HEK293 (cell line): ENCODE data around the gene DLK2.

Experiments used
- CTCF ChIA-PET: fragments of 350-600 bp; formaldehyde crosslinking; extraction: SDS; loops from one replicate; lab custom pipeline; 2021; ENCODE audit warnings: antibody characterized with exemption; lab: Yijun Ruan, JAX
- POLR2A ChIA-PET: fragments of 300-600 bp; formaldehyde crosslinking; extraction: SDS; loops from one replicate; lab custom pipeline; 2020; ENCODE audit warnings: antibody characterized with exemption, inconsistent platforms; lab: Yijun Ruan, JAX
- H3K27ac ChIP-seq: fragments of 200-500 bp; sonication (Bioruptor generic); 2 replicates; pipeline ENCODE4 v1.5.1; 2014; ENCODE audit warnings: low read depth, low read length, control low read depth, inconsistent platforms; ENCODE audit errors: extremely low read depth
- H3K36me3 ChIP-seq, 2 experiments: fragments of 200-500 bp in 1 of 2; sonication (Bioruptor generic) in 1 of 2; 1 replicate in 1 of 2; 2 replicates in 1 of 2; pipeline ENCODE4 v1.5.1; 2014 to 2017; ENCODE audit warnings: inconsistent platforms in 2 of 2, low read length in 2 of 2; ENCODE audit not compliant: control insufficient read depth in 2 of 2, insufficient read depth in 1 of 2
- H3K4me1 ChIP-seq: fragments of 200-500 bp; sonication (Bioruptor generic); 2 replicates; pipeline ENCODE4 v1.5.1; 2014; ENCODE audit warnings: mild to moderate bottlenecking, low read length, inconsistent platforms; ENCODE audit not compliant: control insufficient read depth, insufficient read depth
- H3K4me3 ChIP-seq: 2 replicates; pipeline ENCODE4 v1.5.1; 2011; ENCODE audit warnings: low read depth, mild to moderate bottlenecking, control low read depth, low read length, moderate library complexity
- H3K9me3 ChIP-seq: fragments of 200-500 bp; sonication (Bioruptor generic); 2 replicates; pipeline ENCODE4 v1.5.1; 2014; ENCODE audit warnings: low read depth, low read length, inconsistent platforms; ENCODE audit not compliant: control insufficient read depth, insufficient read depth
- BCL11A ChIP-seq: fragments of 450-650 bp; formaldehyde crosslinking; IDR thresholded peaks from 2 replicates; pipeline ENCODE4 v1.5.1; 2016; ENCODE audit warnings: low read depth, missing biosample characterization, missing genetic modification characterization
- GFI1B ChIP-seq: fragments of 450-650 bp; formaldehyde crosslinking; IDR thresholded peaks from 2 replicates; pipeline ENCODE4 v1.5.1; 2016; ENCODE audit warnings: missing biosample characterization, missing genetic modification characterization
- PRDM10 ChIP-seq: fragments of 450-650 bp; formaldehyde crosslinking; IDR thresholded peaks from 2 replicates; pipeline ENCODE4 v1.5.1; 2016; ENCODE audit warnings: missing biosample characterization, missing genetic modification characterization
- PRDM6 ChIP-seq: fragments of 450-650 bp; formaldehyde crosslinking; IDR thresholded peaks from 2 replicates; pipeline ENCODE4 v1.5.1; 2017; ENCODE audit warnings: missing biosample characterization, missing genetic modification characterization
- ZBTB26 ChIP-seq: fragments of 450-650 bp; formaldehyde crosslinking; optimal IDR thresholded peaks from 2 replicates; pipeline ENCODE3; 2016; ENCODE audit warnings: missing biosample characterization, mild to moderate bottlenecking, missing genetic modification characterization
- ZEB2 ChIP-seq: fragments of 450-650 bp; formaldehyde crosslinking; IDR thresholded peaks from 2 replicates; pipeline ENCODE4 v1.5.1; 2016; ENCODE audit warnings: missing biosample characterization, missing genetic modification characterization
- ZNF133 ChIP-seq: fragments of 450-650 bp; formaldehyde crosslinking; IDR thresholded peaks from 2 replicates; pipeline ENCODE4 v1.5.1; 2016; ENCODE audit warnings: missing biosample characterization, missing genetic modification characterization
- ZNF18 ChIP-seq: fragments of 450-650 bp; formaldehyde crosslinking; IDR thresholded peaks from 2 replicates; pipeline ENCODE4 v1.5.1; 2016; ENCODE audit warnings: missing biosample characterization, missing genetic modification characterization
- ZNF302 ChIP-seq: fragments of 450-650 bp; formaldehyde crosslinking; IDR thresholded peaks from 2 replicates; pipeline ENCODE4 v1.5.1; 2016; ENCODE audit warnings: missing biosample characterization, missing genetic modification characterization, low read depth
- ZNF311 ChIP-seq: fragments of 450-650 bp; formaldehyde crosslinking; IDR thresholded peaks from 2 replicates; pipeline ENCODE4 v1.5.1; 2017; ENCODE audit warnings: missing biosample characterization, missing genetic modification characterization, borderline replicate concordance
- ZNF404 ChIP-seq: fragments of 450-650 bp; formaldehyde crosslinking; IDR thresholded peaks from 2 replicates; pipeline ENCODE4 v1.5.1; 2017; ENCODE audit warnings: missing biosample characterization, missing genetic modification characterization
- ZNF571 ChIP-seq: fragments of 450-650 bp; formaldehyde crosslinking; IDR thresholded peaks from 2 replicates; pipeline ENCODE4 v1.5.0; 2017; ENCODE audit warnings: missing biosample characterization, missing genetic modification characterization
- ZNF600 ChIP-seq: fragments of 450-650 bp; formaldehyde crosslinking; IDR thresholded peaks from 2 replicates; pipeline ENCODE4 v1.5.1; 2016; ENCODE audit warnings: missing biosample characterization, missing genetic modification characterization
- ZNF639 ChIP-seq: fragments of 450-650 bp; formaldehyde crosslinking; IDR thresholded peaks from 2 replicates; pipeline ENCODE4 v1.5.1; 2016; ENCODE audit warnings: missing biosample characterization, missing genetic modification characterization
- ZNF768 ChIP-seq: fragments of 450-650 bp; formaldehyde crosslinking; IDR thresholded peaks from 2 replicates; pipeline ENCODE4 v1.5.1; 2018; ENCODE audit warnings: missing biosample characterization, mild to moderate bottlenecking, missing genetic modification characterization
- TF ChIP-seq, protein P1 (sequence below): fragments of 450-650 bp; formaldehyde crosslinking; IDR thresholded peaks from 2 replicates; pipeline ENCODE4 v1.5.1; 2016; ENCODE audit warnings: missing biosample characterization, missing genetic modification characterization
- TF ChIP-seq, protein P2 (sequence below): fragments of 450-650 bp; formaldehyde crosslinking; IDR thresholded peaks from 2 replicates; pipeline ENCODE4 v1.5.1; 2016; ENCODE audit warnings: missing biosample characterization, missing genetic modification characterization, low read depth

The DLK2 gene

GRCh38 chr6:43454696-43455530, 435 bp downstream of the DLK2 start:
- peaks cover 4 to 30% of the 10 kb centered on the region in 2 experiments; a peak in 2 of 3 replicates for H3K36me3 ChIP-seq
- no peaks in the 10 kb centered on the region for H3K4me1 ChIP-seq
- H3K4me3 ChIP-seq = peak overlapping the region; percentile 65
- ChIA-PET POLR2A (interaction anchor here (0.6 to 1.8 kb wide), 9 partner anchors 21 to 379 kb away, joined by 3 to 5 read pairs (median 3); partner anchors contain the start of genes POLR1C, PTK7 and YIPF3), CTCF (interaction anchor here (0.7 to 6.1 kb wide), 12 partner anchors 9 to 86 kb away, joined by 3 to 56 read pairs (median 4); partner anchors contain the start of gene LRRC73)
- H3K9me3 ChIP-seq = no peaks in the 10 kb centered on the region
- H3K27ac ChIP-seq = no peak overlapping the region; the same call in 1 of the 2 replicates
- no peak for TF ChIP-seq ZNF571 (tag by site-specific recombination)
- no peak for TF ChIP-seq ZNF768
- no peak for TF ChIP-seq ZNF302
- TF ChIP-seq ZNF639 = no peak
- TF ChIP-seq GFI1B = no peak
- peak; percentile 76; the same call in 1 of the 2 replicates for TF ChIP-seq BCL11A (tag by site-specific recombination)
- TF ChIP-seq ZNF600 (tag by site-specific recombination) = peak; percentile 83
- TF ChIP-seq, protein P1, sequence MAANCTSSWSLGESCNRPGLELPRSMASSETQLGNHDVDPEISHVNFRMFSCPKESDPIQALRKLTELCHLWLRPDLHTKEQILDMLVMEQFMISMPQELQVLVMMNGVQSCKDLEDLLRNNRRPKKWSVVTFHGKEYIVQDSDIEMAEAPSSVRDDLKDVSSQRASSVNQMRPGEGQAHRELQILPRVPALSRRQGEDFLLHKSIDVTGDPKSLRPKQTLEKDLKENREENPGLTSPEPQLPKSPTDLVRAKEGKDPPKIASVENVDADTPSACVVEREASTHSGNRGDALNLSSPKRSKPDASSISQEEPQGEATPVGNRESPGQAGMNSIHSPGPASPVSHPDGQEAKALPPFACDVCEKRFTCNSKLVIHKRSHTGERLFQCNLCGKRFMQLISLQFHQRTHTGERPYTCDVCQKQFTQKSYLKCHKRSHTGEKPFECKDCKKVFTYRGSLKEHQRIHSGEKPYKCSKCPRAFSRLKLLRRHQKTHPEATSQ (tag by site-specific recombination) = 0 out of 2 replicates have a peak, but pooled peaks have one; percentile 15
- TF ChIP-seq ZNF404 (tag by site-specific recombination) = no peak
- TF ChIP-seq ZEB2 (tag by site-specific recombination) = peak; percentile 66; the same call in 1 of the 2 replicates
- TF ChIP-seq, protein P2, sequence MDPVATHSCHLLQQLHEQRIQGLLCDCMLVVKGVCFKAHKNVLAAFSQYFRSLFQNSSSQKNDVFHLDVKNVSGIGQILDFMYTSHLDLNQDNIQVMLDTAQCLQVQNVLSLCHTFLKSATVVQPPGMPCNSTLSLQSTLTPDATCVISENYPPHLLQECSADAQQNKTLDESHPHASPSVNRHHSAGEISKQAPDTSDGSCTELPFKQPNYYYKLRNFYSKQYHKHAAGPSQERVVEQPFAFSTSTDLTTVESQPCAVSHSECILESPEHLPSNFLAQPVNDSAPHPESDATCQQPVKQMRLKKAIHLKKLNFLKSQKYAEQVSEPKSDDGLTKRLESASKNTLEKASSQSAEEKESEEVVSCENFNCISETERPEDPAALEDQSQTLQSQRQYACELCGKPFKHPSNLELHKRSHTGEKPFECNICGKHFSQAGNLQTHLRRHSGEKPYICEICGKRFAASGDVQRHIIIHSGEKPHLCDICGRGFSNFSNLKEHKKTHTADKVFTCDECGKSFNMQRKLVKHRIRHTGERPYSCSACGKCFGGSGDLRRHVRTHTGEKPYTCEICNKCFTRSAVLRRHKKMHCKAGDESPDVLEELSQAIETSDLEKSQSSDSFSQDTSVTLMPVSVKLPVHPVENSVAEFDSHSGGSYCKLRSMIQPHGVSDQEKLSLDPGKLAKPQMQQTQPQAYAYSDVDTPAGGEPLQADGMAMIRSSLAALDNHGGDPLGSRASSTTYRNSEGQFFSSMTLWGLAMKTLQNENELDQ = no peak
- TF ChIP-seq PRDM10 (tag by site-specific recombination) = peak; percentile 79
- no peak for TF ChIP-seq ZNF18 (tag by site-specific recombination)
- peak; percentile 94 for TF ChIP-seq ZBTB26 (tag by site-specific recombination)
- TF ChIP-seq ZNF311 (tag by site-specific recombination) = no peak
- no peak for TF ChIP-seq ZNF133 (tag by site-specific recombination)
- no peak for TF ChIP-seq PRDM6 (tag by site-specific recombination)
